Osteoblast (primary cell): ENCODE results near the gene CACUL1. TPM values are rescaled to one million over a fixed set of nuclear protein-coding genes. Genes with fewer than 3 reads are reported as not detected.

Experiments used
- DNase-seq: peaks from one replicate; pipeline ENCODE4 v3.0.0; 2011; ENCODE audit warnings: low spot score, mixed read lengths; ENCODE audit not compliant: insufficient read length; ENCODE audit errors: missing footprints
- H2AFZ ChIP-seq: 2 replicates; pipeline ENCODE4 v1.6.0; 2011; ENCODE audit warnings: mild to moderate bottlenecking, low read length
- H3K27ac ChIP-seq: 2 replicates; pipeline ENCODE4 v1.5.1; 2011; ENCODE audit warnings: mild to moderate bottlenecking, low read depth, low read length, moderate library complexity
- H3K27me3 ChIP-seq: 2 replicates; pipeline ENCODE4 v1.6.0; 2012; ENCODE audit warnings: mild to moderate bottlenecking, control low read depth, inconsistent platforms, low read length, moderate library complexity; ENCODE audit not compliant: insufficient read depth
- H3K36me3 ChIP-seq: 2 replicates; pipeline ENCODE4 v1.5.1; 2011; ENCODE audit warnings: mild to moderate bottlenecking, low read length, control low read depth, moderate library complexity; ENCODE audit not compliant: insufficient read depth
- H3K4me1 ChIP-seq: 2 replicates; pipeline ENCODE4 v1.5.1; 2011; ENCODE audit warnings: mild to moderate bottlenecking, low read length, control low read depth, moderate library complexity; ENCODE audit not compliant: insufficient read depth
- H3K4me2 ChIP-seq: 2 replicates; pipeline ENCODE4 v1.6.0; 2011; ENCODE audit warnings: mild to moderate bottlenecking, low read length; ENCODE audit not compliant: insufficient read depth
- H3K4me3 ChIP-seq: fragments of 200-600 bp; sonication (generic); 3 replicates; pipeline ENCODE4 v1.5.1; 2012; ENCODE audit warnings: mild to moderate bottlenecking, low read length, inconsistent platforms; ENCODE audit not compliant: insufficient read depth
- H3K79me2 ChIP-seq: 2 replicates; pipeline ENCODE4 v1.6.0; 2012; ENCODE audit warnings: mild to moderate bottlenecking, low read length, control low read depth, inconsistent platforms; ENCODE audit not compliant: insufficient read depth
- H3K9me3 ChIP-seq: 2 replicates; pipeline ENCODE4 v1.5.1; 2011; ENCODE audit warnings: low read depth, low read length, control low read depth
- H4K20me1 ChIP-seq: 2 replicates; pipeline ENCODE4 v1.6.0; 2012; ENCODE audit warnings: mild to moderate bottlenecking, low read length, control low read depth; ENCODE audit not compliant: insufficient read depth
- total RNA-seq: library from RNA; depleted of rRNA; stranded (reverse); fragments of >200 nt; gene quantifications from 2 replicates; pipeline ENCODE4 v1.2.3, GENCODE V29; 2012
- TF ChIP-seq, protein P1 (sequence below): IDR thresholded peaks from 2 replicates; pipeline ENCODE4 v1.5.1; 2011; ENCODE audit warnings: mild to moderate bottlenecking, low read depth, low read length, moderate library complexity; ENCODE audit errors: extremely low read depth

CACUL1 gene
- total RNA-seq, 1 donor, result 32.6 TPM

DNA sequence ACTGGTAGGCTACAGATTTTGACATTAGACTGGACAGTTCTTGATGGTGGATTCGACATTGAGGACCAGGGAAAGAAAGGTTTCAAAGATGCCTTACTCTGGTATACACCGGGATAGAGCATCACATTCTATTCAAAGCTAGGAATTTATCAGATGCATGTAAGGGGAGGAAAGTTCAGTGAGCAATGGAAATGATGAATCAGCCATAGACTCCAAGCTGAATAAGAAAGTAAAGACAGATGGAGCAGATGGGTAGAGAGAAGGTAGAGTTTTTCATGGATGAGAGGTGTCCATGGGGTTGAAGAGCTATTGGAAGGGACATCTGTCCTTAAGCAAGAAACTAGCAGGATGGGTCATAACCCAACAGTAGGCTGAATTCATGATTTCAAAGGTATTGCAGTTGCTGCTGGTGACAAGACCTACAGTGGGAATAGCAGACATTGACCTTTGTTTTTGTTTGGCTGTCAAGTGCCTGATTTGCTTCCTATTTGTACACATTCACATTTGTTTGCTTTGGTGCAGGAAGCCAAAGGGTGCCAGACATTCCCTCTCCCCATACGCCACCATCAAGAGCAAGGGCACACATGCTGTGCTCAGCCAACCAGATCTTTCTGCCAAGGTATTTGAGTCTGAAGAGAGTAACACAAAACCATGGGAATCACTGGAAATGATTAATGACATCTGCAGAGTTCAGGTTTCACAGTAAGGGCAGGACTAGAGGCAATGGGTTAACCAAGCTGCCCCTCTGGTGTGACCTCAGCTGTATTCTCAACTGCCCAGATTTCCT, 8.6 kb upstream of the CACUL1 start:
- no peak overlapping the region for H3K4me3 ChIP-seq
- H3K4me2 ChIP-seq, result no peak overlapping the region
- H3K36me3 ChIP-seq, result no peaks in the 10 kb centered on the region
- DNase-seq, result no peak
- no peaks in the 10 kb centered on the region for H4K20me1 ChIP-seq
- no peaks in the 10 kb centered on the region for H3K27me3 ChIP-seq
- no peaks in the 10 kb centered on the region for H3K79me2 ChIP-seq
- H3K4me1 ChIP-seq, result no peaks in the 10 kb centered on the region
- H2AFZ ChIP-seq, result no peak overlapping the region
- no peak overlapping the region for H3K27ac ChIP-seq
- TF ChIP-seq, protein P1, sequence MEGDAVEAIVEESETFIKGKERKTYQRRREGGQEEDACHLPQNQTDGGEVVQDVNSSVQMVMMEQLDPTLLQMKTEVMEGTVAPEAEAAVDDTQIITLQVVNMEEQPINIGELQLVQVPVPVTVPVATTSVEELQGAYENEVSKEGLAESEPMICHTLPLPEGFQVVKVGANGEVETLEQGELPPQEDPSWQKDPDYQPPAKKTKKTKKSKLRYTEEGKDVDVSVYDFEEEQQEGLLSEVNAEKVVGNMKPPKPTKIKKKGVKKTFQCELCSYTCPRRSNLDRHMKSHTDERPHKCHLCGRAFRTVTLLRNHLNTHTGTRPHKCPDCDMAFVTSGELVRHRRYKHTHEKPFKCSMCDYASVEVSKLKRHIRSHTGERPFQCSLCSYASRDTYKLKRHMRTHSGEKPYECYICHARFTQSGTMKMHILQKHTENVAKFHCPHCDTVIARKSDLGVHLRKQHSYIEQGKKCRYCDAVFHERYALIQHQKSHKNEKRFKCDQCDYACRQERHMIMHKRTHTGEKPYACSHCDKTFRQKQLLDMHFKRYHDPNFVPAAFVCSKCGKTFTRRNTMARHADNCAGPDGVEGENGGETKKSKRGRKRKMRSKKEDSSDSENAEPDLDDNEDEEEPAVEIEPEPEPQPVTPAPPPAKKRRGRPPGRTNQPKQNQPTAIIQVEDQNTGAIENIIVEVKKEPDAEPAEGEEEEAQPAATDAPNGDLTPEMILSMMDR, result no peak
- H3K9me3 ChIP-seq, result no peaks in the 10 kb centered on the region

DNA sequence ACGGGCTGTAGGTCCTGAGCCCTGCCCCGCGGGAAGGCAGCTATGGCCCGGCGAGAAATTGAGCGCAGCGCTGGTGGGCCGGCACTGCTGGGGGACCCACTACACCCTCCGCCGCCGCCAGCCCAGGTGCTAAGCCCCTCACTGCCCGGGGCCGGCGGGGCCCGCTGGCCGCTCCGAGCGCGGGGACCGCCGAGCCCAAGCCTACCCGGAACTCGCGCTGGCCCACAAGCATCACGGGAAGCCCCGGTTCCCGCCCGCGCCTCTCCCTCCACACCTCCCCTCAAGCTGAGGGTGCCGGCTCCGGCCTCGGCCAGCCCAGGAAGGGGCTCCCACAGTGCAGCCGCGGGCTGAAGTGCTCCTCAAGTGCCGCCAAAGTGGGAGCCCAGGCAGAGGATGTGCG, 5.5 kb upstream of the CACUL1 start:
- H3K4me1 ChIP-seq, result no peaks in the 10 kb centered on the region
- H4K20me1 ChIP-seq, result no peaks in the 10 kb centered on the region
- H3K27ac ChIP-seq, result no peak overlapping the region
- H3K4me3 ChIP-seq, result no peak overlapping the region
- H3K36me3 ChIP-seq, result no peaks in the 10 kb centered on the region
- H3K9me3 ChIP-seq, result no peaks in the 10 kb centered on the region
- DNase-seq, result no peak
- H3K79me2 ChIP-seq, result no peaks in the 10 kb centered on the region
- H3K27me3 ChIP-seq, result no peaks in the 10 kb centered on the region
- no peak overlapping the region for H3K4me2 ChIP-seq
- no peak overlapping the region for H2AFZ ChIP-seq
- TF ChIP-seq, protein P1, result no peak

DNA sequence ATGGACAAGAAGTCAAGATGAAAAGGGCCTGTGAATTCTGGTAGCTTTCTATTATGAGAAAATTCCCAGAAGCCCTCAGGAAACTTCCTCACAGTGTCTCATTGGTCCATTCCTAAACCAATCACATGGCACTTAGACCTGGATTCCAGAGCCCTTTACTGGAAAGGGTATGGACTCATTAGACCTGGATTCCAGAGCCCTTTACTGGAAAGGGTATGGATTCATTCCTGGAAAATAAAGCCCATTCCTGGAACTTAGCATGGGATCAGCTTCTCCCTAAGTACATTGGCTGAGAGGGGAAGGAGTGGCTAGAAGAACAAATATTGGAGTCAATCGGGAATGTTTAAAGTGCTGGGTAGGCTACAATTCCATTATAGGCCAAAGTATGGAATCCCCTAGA, 3.7 kb upstream of the CACUL1 start:
- H3K9me3 ChIP-seq, result no peaks in the 10 kb centered on the region
- TF ChIP-seq, protein P1, result no peak
- H4K20me1 ChIP-seq, result peaks cover 7% of the 10 kb centered on the region
- H3K79me2 ChIP-seq, result peaks cover 14% of the 10 kb centered on the region
- peaks cover 3% of the 10 kb centered on the region for H3K4me1 ChIP-seq
- no peak overlapping the region for H3K4me3 ChIP-seq
- H3K27ac ChIP-seq, result no peak overlapping the region
- no peaks in the 10 kb centered on the region for H3K36me3 ChIP-seq
- no peaks in the 10 kb centered on the region for H3K27me3 ChIP-seq
- no peak for DNase-seq
- no peak overlapping the region for H3K4me2 ChIP-seq
- no peak overlapping the region for H2AFZ ChIP-seq

DNA sequence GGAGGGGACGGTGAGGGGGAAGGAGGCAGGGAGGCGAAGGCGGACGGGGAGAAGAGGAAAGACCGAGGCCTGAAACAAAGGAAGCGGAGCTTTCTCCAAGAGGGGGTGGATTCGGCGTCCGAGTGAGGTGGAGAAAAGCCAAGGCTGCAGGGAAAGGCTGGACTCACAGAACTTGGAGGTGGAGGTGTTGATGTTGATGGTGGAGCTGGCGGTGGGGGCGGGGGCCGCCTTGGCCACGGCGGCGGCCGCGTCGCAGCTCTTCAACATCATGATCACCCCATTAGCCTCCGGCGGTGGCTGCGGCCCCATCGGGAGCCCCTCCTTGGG, 578 bp downstream of the CACUL1 start:
- Histone ChIP-seq H3K9me3 (no peaks in the 10 kb centered on the region), H4K20me1 (peaks cover 43% of the 10 kb centered on the region), H3K27ac (peak overlapping the region; percentile 72), H3K79me2 (peaks cover 55% of the 10 kb centered on the region), H2AFZ (peak overlapping the region; percentile 89), H3K27me3 (no peaks in the 10 kb centered on the region), H3K4me1 (peaks cover 19% of the 10 kb centered on the region), H3K4me3 (peak overlapping the region; percentile 97), H3K36me3 (no peaks in the 10 kb centered on the region), H3K4me2 (peak overlapping the region; percentile 89)
- TF ChIP-seq, protein P1, result no peak
- peak; percentile 84 for DNase-seq
